Transverse colon (tissue), 4 donors: ENCODE results near the gene FAM83F. TPM values are rescaled to one million over a fixed set of nuclear protein-coding genes. Genes with fewer than 3 reads are reported as not detected.
A peak's percentile ranks its signal among the peaks of the same experiment; 100 is the strongest.

Source experiments
- DNase-seq: peaks from one replicate; pipeline ENCODE4 v3.0.0-alpha.2; 2019
- H3K27ac ChIP-seq, 4 donors: fragments of 200-600 bp; sonication (generic); 2 replicates each; pipeline ENCODE4 v1.5.1; 2016 to 2018; ENCODE audit warnings: inconsistent platforms in 4 of 4
- H3K27me3 ChIP-seq: fragments of 200-600 bp; sonication (generic); 2 replicates; pipeline ENCODE4 v1.5.1; 2017; ENCODE audit warnings: inconsistent platforms
- H3K36me3 ChIP-seq, 4 donors: fragments of 200-600 bp; sonication (generic); 2 replicates each; pipeline ENCODE4 v1.5.1; 2017 to 2019; ENCODE audit warnings: inconsistent platforms in 4 of 4
- H3K4me1 ChIP-seq, 4 donors: fragments of 200-600 bp; sonication (generic); 2 replicates each; pipeline ENCODE4 v1.5.1; 2017 to 2020; ENCODE audit warnings: inconsistent platforms in 4 of 4
- H3K4me3 ChIP-seq, 4 donors: fragments of 200-600 bp; sonication (generic); 1 replicate in 1 of 4; 2 replicates in 3 of 4; pipeline versions ENCODE4 v1.5.1 to v1.6.1; 2017 to 2019; ENCODE audit warnings: inconsistent platforms in 4 of 4
- H3K9me3 ChIP-seq, 2 donors: fragments of 200-600 bp; sonication (generic); 2 replicates each; pipeline ENCODE4 v1.5.1; 2017 to 2019; ENCODE audit warnings: inconsistent platforms in 2 of 2
- CTCF ChIP-seq, 5 experiments: fragments of 200-600 bp in 3 of 5; fragments of 450-650 bp in 2 of 5; sonication (generic) in 3 of 5; IDR thresholded peaks; 1 replicate in 2 of 5; 2 replicates in 3 of 5; pipeline ENCODE4 v1.5.1; 2016 to 2017; ENCODE audit warnings: antibody characterized with exemption in 5 of 5, inconsistent platforms in 3 of 5, mild to moderate bottlenecking in 2 of 5, moderate library complexity in 1 of 5
- EP300 ChIP-seq: sonication (generic); formaldehyde crosslinking; IDR thresholded peaks from one replicate; pipeline ENCODE4 v1.6.1; 2017; ENCODE audit warnings: antibody characterized with exemption, low read depth
- POLR2A ChIP-seq: fragments of 450-650 bp; IDR thresholded peaks from one replicate; pipeline ENCODE4 v1.6.1; 2016; ENCODE audit warnings: antibody characterized with exemption, mild to moderate bottlenecking, moderate library complexity
- POLR2AphosphoS5 ChIP-seq, 3 donors: sonication (generic); formaldehyde crosslinking; IDR thresholded peaks; one replicate each; pipeline ENCODE4 v1.6.1; 2016; ENCODE audit warnings: antibody characterized with exemption in 3 of 3
- WGBS, 2 donors: methylation state at CpG; one replicate each; pipeline ENCODE4 v1.1.5; 2018; ENCODE audit warnings: low coverage in 1 of 2; 5-methylcytosine and 5-hydroxymethylcytosine counted together
- in situ Hi-C, 4 donors: fragments of 200-750 bp; cut with MboI; loops; one replicate each; pipeline versions ENCODE4 v1.15.0 to v1.15.1; 2017; ENCODE audit warnings: low sequenced_read_pairs in 3 of 4, low pct_ligation_motif_present in 1 of 4, low pct_unique_long_range_greater_than_20kb in 1 of 4
- intact Hi-C: fragments of 100-400 bp; cut with DNase I; formaldehyde crosslinking; loops from one replicate; pipeline ENCODE4 v1.15.1; 2023; ENCODE audit warnings: low total_unique reads
- total RNA-seq, 4 donors: library from RNA; depleted of rRNA; stranded (reverse); fragments of >200 nt; gene quantifications; one replicate each; pipeline ENCODE4 v1.1.0, GENCODE V29; 2016

The FAM83F gene
- total RNA-seq, 4 donors from 2014 or later, result 18.7 to 36.3 (median 25.4) TPM

- in situ Hi-C loops (no loop called here), intact Hi-C loops (no loop called here)
- Histone ChIP-seq H3K27me3 (peaks cover 11% of the 10 kb centered on the region), H3K4me1 (peaks cover 0 to 35% (median 15%) of the 10 kb centered on the region in 4 donors), H3K27ac (no peak overlapping the region), H3K4me3 (no peak overlapping the region), H3K9me3 (no peaks in the 10 kb centered on the region), H3K36me3 (no peaks in the 10 kb centered on the region)
- 77 to 85% methylated on average over 3 to 6 of the region's 6 CpGs for WGBS, 2 donors
- no peak for DNase-seq
- TF ChIP-seq POLR2AphosphoS5 (IDR thresholded peaks at IDR 0.05) (no peak), EP300 (no peak), CTCF (IDR thresholded peaks at IDR 0.05) (no peak), POLR2A (no peak)
These were observed 16.0 kb downstream of the FAM83F start for GRCh38 chr22:40010746-40011145.

- in situ Hi-C loops (no loop called here), intact Hi-C loops (no loop called here)
- no peak for DNase-seq
- Histone ChIP-seq H3K27ac (peak overlapping the region; percentile 69 to 78 (median 72)), H3K27me3 (peaks cover 6% of the 10 kb centered on the region), H3K36me3 (no peaks in the 10 kb centered on the region), H3K4me3 (no peak overlapping the region), H3K4me1 (peaks cover 0 to 43% (median 26%) of the 10 kb centered on the region in 4 donors), H3K9me3 (no peaks in the 10 kb centered on the region)
- 56 to 63% methylated on average over 3 to 5 of the region's 5 CpGs for WGBS, 2 donors
- TF ChIP-seq POLR2A (no peak), POLR2AphosphoS5 (IDR thresholded peaks at IDR 0.05) (peak in 1 of 3 donors; percentile 44)
These were observed 20.0 kb downstream of the FAM83F start for GRCh38 chr22:40014667-40015248.

GRCh38 chr22:40015358-40015976 is 20.7 kb downstream of the FAM83F start:
- Histone ChIP-seq H3K27ac (peak overlapping the region; percentile 69 to 78 (median 72)), H3K27me3 (no peaks in the 10 kb centered on the region), H3K36me3 (no peaks in the 10 kb centered on the region), H3K9me3 (no peaks in the 10 kb centered on the region), H3K4me3 (no peak overlapping the region), H3K4me1 (peaks cover 0 to 38% (median 26%) of the 10 kb centered on the region in 4 donors)
- 62 to 78% methylated on average over 4 to 10 of the region's 10 CpGs for WGBS, 2 donors
- TF ChIP-seq CTCF (IDR thresholded peaks at IDR 0.05) (no peak), POLR2AphosphoS5 (IDR thresholded peaks at IDR 0.05) (no peak), EP300 (no peak)
- in situ Hi-C loops, result no loop called here
- no peak for DNase-seq
- intact Hi-C loops, result no loop called here

- Histone ChIP-seq H3K4me3 (no peak overlapping the region), H3K4me1 (peaks cover 0 to 50% (median 27%) of the 10 kb centered on the region in 4 donors), H3K9me3 (no peaks in the 10 kb centered on the region), H3K36me3 (no peaks in the 10 kb centered on the region), H3K27ac (no peak overlapping the region), H3K27me3 (no peaks in the 10 kb centered on the region)
- DNase-seq, result no peak
- intact Hi-C loops, result no loop called here
- whole genome bisulfite sequencing, 2 donors, result 98% methylated on average over 6 of the region's 6 CpGs; no CpG with 5 or more reads in 1 of the 2 donors
- in situ Hi-C loops, result no loop called here
- no peak for TF ChIP-seq CTCF (IDR thresholded peaks at IDR 0.05)
- no peak for TF ChIP-seq EP300
These were observed 23.3 kb downstream of the FAM83F start for GRCh38 chr22:40018051-40018450.
